Measurements from ENCODE around the gene STRADA.

The STRADA gene

DNA sequence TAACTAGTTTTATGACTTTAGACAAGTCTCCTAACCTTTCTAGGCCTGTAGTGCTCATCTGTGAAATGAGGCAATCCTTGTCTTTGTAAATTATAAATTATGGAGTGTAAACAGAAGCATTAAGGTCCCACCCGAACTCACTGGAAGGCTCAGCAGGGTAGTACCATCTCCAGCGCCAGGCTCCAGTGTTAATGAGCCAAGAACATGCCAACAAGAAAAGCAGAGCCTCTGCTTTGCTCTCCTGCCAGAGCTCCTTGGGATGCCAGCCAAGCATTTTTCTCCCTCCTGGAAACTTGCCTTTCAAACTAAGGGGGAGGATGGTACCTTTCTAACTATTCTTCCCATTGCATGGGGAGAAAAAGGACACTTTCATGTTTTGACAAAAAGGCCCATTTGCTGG lies 56.6 kb downstream of the STRADA start:
- FAIRE-seq (no peak), DNase-seq (ENCODE audit: insufficient read length, low spot score) (no peak)
- TF ChIP-seq, protein P1, sequence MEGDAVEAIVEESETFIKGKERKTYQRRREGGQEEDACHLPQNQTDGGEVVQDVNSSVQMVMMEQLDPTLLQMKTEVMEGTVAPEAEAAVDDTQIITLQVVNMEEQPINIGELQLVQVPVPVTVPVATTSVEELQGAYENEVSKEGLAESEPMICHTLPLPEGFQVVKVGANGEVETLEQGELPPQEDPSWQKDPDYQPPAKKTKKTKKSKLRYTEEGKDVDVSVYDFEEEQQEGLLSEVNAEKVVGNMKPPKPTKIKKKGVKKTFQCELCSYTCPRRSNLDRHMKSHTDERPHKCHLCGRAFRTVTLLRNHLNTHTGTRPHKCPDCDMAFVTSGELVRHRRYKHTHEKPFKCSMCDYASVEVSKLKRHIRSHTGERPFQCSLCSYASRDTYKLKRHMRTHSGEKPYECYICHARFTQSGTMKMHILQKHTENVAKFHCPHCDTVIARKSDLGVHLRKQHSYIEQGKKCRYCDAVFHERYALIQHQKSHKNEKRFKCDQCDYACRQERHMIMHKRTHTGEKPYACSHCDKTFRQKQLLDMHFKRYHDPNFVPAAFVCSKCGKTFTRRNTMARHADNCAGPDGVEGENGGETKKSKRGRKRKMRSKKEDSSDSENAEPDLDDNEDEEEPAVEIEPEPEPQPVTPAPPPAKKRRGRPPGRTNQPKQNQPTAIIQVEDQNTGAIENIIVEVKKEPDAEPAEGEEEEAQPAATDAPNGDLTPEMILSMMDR (IDR thresholded peaks at IDR 0.05; ENCODE audit: insufficient read depth, missing control alignments) = no peak

DNA sequence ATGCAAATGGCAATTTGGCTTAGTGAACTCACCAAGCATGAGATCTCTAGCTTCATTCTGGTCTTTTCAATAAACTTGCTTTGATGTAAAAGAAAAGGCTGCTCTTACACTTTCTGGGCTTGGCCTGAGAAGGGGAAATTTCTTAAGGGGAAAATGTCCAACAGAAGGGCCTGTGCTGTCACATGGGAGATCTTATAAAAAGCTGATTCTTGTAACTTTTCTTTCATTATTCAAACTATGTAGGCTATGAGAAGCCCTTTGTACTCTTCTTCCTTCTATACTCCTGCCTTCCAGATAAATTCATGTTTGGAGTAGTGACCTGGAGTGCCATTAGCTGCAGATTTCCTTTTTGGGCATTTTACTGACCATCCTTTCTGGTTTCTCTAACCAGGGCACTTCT lies 58.6 kb downstream of the STRADA start:
- no peak for DNase-seq (ENCODE audit: insufficient read length, low spot score)
- no peak for FAIRE-seq
- TF ChIP-seq, protein P1 (IDR thresholded peaks at IDR 0.05; ENCODE audit: insufficient read depth, missing control alignments) = no peak

DNA sequence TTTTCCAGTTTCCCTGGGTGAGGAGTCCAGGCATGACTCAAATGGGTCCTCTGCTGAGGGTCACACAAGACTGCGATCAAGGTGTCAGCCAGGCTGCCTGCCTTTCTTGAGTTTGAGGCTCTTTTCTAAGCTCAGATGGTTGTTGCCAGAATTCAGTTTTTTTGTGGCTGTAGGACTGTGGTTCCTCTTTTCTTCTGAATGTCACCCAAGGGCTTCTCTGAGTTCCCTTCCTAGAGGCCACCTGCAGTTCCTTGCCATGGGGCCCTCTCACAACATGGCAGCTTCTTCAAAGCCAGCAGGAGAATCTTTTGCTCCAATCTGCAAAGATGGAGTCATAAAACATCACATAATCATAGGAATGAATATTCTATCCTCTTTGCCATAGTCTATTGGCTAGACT lies 59.2 kb downstream of the STRADA start:
- no peak for FAIRE-seq
- no peak for DNase-seq (ENCODE audit: insufficient read length, low spot score)
- TF ChIP-seq, protein P1 (IDR thresholded peaks at IDR 0.05; ENCODE audit: insufficient read depth, missing control alignments) = no peak

DNA sequence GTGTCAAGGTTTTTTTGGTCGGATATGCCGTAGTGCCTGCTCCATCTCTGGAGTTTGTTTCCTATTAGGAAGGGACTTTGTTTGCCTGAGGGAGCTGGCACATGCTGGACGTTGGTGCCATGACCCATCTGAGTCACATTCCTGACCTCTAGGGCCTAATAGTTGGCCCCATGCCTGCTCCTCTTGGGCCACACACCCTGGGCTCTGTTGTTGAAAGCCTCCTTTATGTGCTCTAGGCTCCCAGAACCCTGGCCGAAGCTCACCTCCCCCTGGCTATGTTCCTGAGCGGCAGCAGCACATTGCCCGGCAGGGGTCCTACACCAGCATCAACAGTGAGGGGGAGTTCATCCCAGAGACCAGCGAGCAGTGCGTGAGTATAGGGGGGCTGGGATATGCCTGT lies 60.1 kb downstream of the STRADA start:
- FAIRE-seq (no peak), DNase-seq (ENCODE audit: insufficient read length, low spot score) (no peak)
- TF ChIP-seq, protein P1 (IDR thresholded peaks at IDR 0.05; ENCODE audit: insufficient read depth, missing control alignments) = no peak

DNA sequence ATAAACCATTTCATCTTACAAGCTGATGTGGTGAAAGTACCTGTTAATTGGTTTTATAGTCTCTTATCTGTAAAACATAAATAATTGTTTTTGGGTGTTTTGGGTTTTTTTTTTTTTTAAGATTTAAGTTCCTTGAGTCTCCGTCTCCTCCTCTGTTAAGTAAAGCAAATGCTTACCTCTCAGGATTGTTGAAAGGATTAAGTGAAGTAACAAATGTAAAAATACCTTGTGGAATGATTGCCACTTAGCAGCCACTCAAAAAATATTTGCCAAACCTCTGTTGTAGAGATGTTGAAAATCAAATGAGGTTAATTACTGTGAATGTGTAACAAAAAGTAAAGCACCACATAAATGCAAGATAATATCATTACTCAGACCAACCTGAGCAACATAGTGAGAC lies 60.9 kb downstream of the STRADA start:
- DNase-seq (ENCODE audit: insufficient read length, low spot score) (no peak), FAIRE-seq (no peak)
- TF ChIP-seq, protein P1 (IDR thresholded peaks at IDR 0.05; ENCODE audit: insufficient read depth, missing control alignments) = no peak

DNA sequence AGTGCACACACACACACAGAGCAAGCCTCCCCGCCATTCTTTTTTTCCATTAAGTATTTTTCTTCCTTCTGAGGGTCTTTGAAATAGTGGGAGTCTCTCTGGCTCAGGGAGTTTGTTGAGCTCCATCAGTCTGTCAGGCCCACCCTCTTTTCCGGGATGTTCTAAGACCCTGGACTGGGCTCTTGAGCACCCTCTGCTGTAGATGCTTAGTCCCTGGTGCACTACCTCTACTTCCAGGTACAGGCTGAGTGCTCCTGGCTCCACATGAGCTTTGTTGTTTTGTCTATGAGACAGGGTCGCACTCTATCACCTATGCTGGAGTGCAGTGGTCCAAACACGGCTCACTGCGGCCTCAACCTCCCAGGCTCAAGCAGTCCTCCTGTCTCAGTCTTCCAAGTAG lies 62.4 kb downstream of the STRADA start:
- TF ChIP-seq, protein P1 (IDR thresholded peaks at IDR 0.05; ENCODE audit: insufficient read depth, missing control alignments) = no peak
- no peak for DNase-seq (ENCODE audit: insufficient read length, low spot score)
- FAIRE-seq = no peak

DNA sequence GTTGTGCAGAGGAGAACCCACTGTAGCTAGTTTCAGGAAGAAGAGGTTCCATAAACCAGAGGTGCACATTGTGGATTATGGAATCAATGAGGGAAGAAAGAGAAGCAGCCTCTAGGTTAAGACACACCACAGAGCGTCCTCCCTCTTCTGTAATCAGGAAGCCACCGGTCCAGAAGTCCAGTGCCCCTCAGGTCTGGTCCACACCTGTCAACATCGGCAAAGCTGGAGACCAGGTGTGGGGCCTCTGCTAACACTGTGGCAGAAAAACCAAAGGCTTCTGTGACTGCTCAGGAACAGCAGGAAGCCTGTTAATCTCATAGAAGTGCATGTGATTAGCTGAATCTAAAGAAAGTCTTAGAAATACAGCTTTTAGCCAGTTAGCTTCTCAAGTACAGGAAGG lies 65.0 kb downstream of the STRADA start:
- FAIRE-seq (no peak), DNase-seq (ENCODE audit: insufficient read length, low spot score) (no peak)
- TF ChIP-seq, protein P1 (IDR thresholded peaks at IDR 0.05; ENCODE audit: insufficient read depth, missing control alignments) = no peak
